Right lobe of liver (tissue), 4 donors: ENCODE results near the gene CITED2.

Experiments used
- POLR2A ChIP-seq: fragments of 450-650 bp; IDR thresholded peaks from one replicate; pipeline ENCODE4 v1.6.1; 2017; ENCODE audit warnings: antibody characterized with exemption, mild to moderate bottlenecking
- TF ChIP-seq, protein P1 (sequence below), 4 donors: fragments of 200-600 bp in 3 of 4; fragments of 450-650 bp in 1 of 4; IDR thresholded peaks; one replicate each; pipeline versions ENCODE4 v1.5.1 to v1.8.0; 2016 to 2022; ENCODE audit warnings: antibody characterized with exemption in 4 of 4, mild to moderate bottlenecking in 2 of 4
- donor health status: DM: no; HTN: no; CAD: no.
- donor health status: DM: no; HTN: no; CAD: no.
- donor health status: DM: no; HTN: yes; CAD: no.

DNA sequence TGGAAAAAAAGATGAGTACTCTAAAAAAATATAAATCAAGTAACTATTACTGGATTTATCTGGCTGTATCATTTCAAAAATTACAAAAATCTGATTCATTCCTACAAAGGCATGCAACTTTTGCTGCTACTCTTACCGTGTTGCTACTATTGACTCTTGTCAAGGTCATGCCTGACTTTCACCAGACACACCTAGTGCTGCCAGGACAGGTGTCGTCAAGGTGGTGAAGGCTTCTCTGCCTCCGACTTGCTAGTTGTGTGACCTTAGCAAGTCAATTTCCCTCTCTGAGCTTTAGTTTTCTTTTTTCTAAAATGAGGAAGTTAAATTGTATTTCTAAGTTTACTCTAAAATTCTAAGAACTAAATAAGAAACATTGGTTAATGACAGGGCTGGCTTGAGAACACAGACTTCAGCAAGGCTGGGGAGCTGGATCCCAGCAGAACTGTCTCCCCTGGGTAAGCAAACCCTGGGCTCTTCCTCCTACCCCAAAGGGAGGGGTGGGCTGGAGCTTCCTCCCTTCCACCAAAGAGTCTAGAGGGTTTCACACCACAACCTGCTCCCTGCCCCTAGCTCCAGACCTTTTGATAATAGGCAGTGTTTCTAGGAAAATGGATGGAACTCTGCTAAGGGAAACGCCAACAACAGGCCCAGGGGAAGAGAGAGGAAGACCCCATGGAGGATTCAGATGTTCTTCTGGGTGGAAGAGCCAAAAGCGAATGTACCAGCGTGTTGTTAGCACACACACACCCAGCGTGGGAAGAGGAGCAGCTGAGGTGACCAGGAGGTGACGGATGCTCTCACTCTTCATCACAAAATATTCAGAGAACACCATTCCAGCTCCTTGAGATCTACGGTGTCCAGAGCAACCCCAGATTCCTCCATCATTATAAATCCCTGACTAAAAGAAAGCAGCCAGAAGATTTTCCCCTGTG, 47.9 kb upstream of the CITED2 start:
- TF ChIP-seq, protein P1, sequence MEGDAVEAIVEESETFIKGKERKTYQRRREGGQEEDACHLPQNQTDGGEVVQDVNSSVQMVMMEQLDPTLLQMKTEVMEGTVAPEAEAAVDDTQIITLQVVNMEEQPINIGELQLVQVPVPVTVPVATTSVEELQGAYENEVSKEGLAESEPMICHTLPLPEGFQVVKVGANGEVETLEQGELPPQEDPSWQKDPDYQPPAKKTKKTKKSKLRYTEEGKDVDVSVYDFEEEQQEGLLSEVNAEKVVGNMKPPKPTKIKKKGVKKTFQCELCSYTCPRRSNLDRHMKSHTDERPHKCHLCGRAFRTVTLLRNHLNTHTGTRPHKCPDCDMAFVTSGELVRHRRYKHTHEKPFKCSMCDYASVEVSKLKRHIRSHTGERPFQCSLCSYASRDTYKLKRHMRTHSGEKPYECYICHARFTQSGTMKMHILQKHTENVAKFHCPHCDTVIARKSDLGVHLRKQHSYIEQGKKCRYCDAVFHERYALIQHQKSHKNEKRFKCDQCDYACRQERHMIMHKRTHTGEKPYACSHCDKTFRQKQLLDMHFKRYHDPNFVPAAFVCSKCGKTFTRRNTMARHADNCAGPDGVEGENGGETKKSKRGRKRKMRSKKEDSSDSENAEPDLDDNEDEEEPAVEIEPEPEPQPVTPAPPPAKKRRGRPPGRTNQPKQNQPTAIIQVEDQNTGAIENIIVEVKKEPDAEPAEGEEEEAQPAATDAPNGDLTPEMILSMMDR (IDR thresholded peaks at IDR 0.05), result no peak
- no peak for TF ChIP-seq POLR2A
